KMS-11 (cell line): ENCODE measurements around the gene ZNF516.

Source experiments
- H2AFZ ChIP-seq: fragments of 200-600 bp; sonication (generic); 2 replicates; pipeline ENCODE4 v1.6.1; 2016; ENCODE audit warnings: antibody characterized with exemption, mixed run types, low read depth
- H3K27ac ChIP-seq: fragments of 200-600 bp; sonication (generic); 2 replicates; pipeline ENCODE4 v1.6.1; 2016; ENCODE audit warnings: mild to moderate bottlenecking, mixed run types
- H3K27me3 ChIP-seq: fragments of 200-600 bp; sonication (generic); 2 replicates; pipeline ENCODE4 v1.6.1; 2017; ENCODE audit warnings: mild to moderate bottlenecking, low read depth, mixed run types, moderate library complexity; ENCODE audit not compliant: insufficient read depth
- H3K36me3 ChIP-seq: fragments of 200-600 bp; sonication (generic); 2 replicates; pipeline ENCODE4 v1.6.1; 2017; ENCODE audit warnings: mild to moderate bottlenecking, mixed run types; ENCODE audit not compliant: insufficient read depth
- H3K4me1 ChIP-seq: fragments of 200-600 bp; sonication (generic); 2 replicates; pipeline ENCODE4 v1.6.1; 2016; ENCODE audit warnings: mild to moderate bottlenecking, low read depth, mixed run types; ENCODE audit not compliant: poor library complexity, severe bottlenecking
- H3K4me2 ChIP-seq: fragments of 200-600 bp; sonication (generic); 2 replicates; pipeline ENCODE4 v1.7.0; 2016; ENCODE audit warnings: mild to moderate bottlenecking, mixed run types
- H3K4me3 ChIP-seq: fragments of 200-600 bp; sonication (generic); IDR thresholded peaks from 2 replicates; pipeline ENCODE4 v1.6.1; 2017; ENCODE audit warnings: low read depth, low read length, mixed read lengths; ENCODE audit not compliant: insufficient read depth
- H3K79me2 ChIP-seq: fragments of 200-600 bp; sonication (generic); 2 replicates; pipeline ENCODE4 v1.6.1; 2016; ENCODE audit warnings: low read depth, mixed run types; ENCODE audit not compliant: insufficient read depth
- H3K9ac ChIP-seq: fragments of 200-600 bp; sonication (generic); 2 replicates; pipeline ENCODE4 v1.6.1; 2016; ENCODE audit warnings: mild to moderate bottlenecking, mixed run types
- H4K20me1 ChIP-seq: fragments of 200-600 bp; sonication (generic); 2 replicates; pipeline ENCODE4 v1.6.1; 2016; ENCODE audit warnings: mild to moderate bottlenecking, mixed run types; ENCODE audit not compliant: insufficient read depth
- TF ChIP-seq, protein P1 (sequence below): fragments of 200-600 bp; sonication (generic); conservative IDR thresholded peaks from 2 replicates; pipeline ENCODE4 v1.6.1; 2017; ENCODE audit warnings: low read depth, mild to moderate bottlenecking, antibody characterized with exemption, low read length, moderate library complexity, mixed read lengths

The ZNF516 gene

DNA sequence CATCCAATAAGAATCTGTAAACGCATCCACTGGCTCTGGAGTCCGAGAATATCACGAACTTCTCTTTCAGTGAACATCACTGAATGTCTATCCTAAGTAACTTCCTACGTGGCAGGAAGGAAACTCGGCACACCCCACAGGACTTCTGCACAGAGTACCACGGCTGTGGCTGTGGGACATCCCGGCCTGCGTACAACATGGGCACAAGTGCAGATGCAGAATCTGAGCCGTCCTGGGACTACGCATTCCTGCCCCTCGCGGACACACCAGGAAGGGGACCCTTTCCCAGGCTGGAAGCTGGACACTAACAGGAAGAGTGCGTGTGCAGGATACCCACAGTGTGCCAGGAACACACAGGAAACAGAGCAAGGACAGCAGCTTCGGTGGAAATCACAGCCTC is 60.6 kb downstream of the ZNF516 start:
- no peaks in the 10 kb centered on the region for H4K20me1 ChIP-seq

DNA sequence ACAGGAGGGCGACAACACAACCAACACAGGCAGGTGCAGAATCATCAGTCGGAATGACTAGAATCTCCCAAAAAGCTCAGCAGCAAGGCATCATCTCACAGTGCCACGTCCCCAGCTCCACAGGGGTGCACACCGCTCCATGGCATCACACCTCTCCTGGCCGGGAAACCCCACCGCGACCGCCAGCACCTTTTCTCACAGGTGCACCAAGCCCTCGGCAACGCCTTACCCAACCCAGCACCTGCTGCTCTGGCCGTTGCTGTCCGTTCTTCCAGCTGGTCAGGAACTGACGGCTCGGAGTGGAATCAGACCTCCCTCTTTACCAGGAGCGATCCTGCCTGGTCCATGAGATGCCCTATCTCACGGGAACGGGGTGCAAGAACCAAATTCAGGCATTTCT is 61.3 kb downstream of the ZNF516 start:
- Histone ChIP-seq H3K27ac (no peak overlapping the region), H3K4me1 (no peaks in the 10 kb centered on the region), H3K4me2 (no peak overlapping the region), H3K27me3 (no peaks in the 10 kb centered on the region), H3K79me2 (peaks cover 58% of the 10 kb centered on the region; the same call in 1 of the 2 replicates), H2AFZ (no peak overlapping the region), H3K4me3 (no peak overlapping the region), H4K20me1 (no peaks in the 10 kb centered on the region), H3K36me3 (no peaks in the 10 kb centered on the region; the same call in 1 of the 2 replicates), H3K9ac (no peak overlapping the region)
- TF ChIP-seq, protein P1, sequence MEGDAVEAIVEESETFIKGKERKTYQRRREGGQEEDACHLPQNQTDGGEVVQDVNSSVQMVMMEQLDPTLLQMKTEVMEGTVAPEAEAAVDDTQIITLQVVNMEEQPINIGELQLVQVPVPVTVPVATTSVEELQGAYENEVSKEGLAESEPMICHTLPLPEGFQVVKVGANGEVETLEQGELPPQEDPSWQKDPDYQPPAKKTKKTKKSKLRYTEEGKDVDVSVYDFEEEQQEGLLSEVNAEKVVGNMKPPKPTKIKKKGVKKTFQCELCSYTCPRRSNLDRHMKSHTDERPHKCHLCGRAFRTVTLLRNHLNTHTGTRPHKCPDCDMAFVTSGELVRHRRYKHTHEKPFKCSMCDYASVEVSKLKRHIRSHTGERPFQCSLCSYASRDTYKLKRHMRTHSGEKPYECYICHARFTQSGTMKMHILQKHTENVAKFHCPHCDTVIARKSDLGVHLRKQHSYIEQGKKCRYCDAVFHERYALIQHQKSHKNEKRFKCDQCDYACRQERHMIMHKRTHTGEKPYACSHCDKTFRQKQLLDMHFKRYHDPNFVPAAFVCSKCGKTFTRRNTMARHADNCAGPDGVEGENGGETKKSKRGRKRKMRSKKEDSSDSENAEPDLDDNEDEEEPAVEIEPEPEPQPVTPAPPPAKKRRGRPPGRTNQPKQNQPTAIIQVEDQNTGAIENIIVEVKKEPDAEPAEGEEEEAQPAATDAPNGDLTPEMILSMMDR = no peak

More for the DNA sequence above, 60.6 kb downstream of the ZNF516 start:
- no peak overlapping the region for H2AFZ ChIP-seq
- no peak overlapping the region for H3K27ac ChIP-seq
- no peaks in the 10 kb centered on the region for H3K27me3 ChIP-seq
- H3K4me3 ChIP-seq = no peak overlapping the region
- no peaks in the 10 kb centered on the region; the same call in 1 of the 2 replicates for H3K36me3 ChIP-seq
- H3K9ac ChIP-seq = no peak overlapping the region
- H3K4me1 ChIP-seq = no peaks in the 10 kb centered on the region
- H3K79me2 ChIP-seq = peaks cover 54% of the 10 kb centered on the region; the same call in 1 of the 2 replicates
- no peak overlapping the region for H3K4me2 ChIP-seq
- TF ChIP-seq, protein P1 = no peak

GRCh38 chr18:76432970-76433767 is 61.9 kb downstream of the ZNF516 start:
- peaks cover 58% of the 10 kb centered on the region; the same call in 1 of the 2 replicates for H3K79me2 ChIP-seq
- no peak overlapping the region for H3K4me3 ChIP-seq
- H3K9ac ChIP-seq = no peak overlapping the region
- no peak overlapping the region for H3K4me2 ChIP-seq
- H3K27ac ChIP-seq = no peak overlapping the region
- no peak overlapping the region for H2AFZ ChIP-seq
- H3K36me3 ChIP-seq = no peaks in the 10 kb centered on the region; the same call in 1 of the 2 replicates
- TF ChIP-seq, protein P1 = no peak
- H3K4me1 ChIP-seq = no peaks in the 10 kb centered on the region
- H3K27me3 ChIP-seq = no peaks in the 10 kb centered on the region
- no peaks in the 10 kb centered on the region for H4K20me1 ChIP-seq

GRCh38 chr18:76432274-76432755 is 62.7 kb downstream of the ZNF516 start:
- Histone ChIP-seq H3K4me2 (no peak overlapping the region), H3K4me3 (no peak overlapping the region), H4K20me1 (no peaks in the 10 kb centered on the region), H2AFZ (no peak overlapping the region), H3K27me3 (no peaks in the 10 kb centered on the region), H3K27ac (no peak overlapping the region), H3K36me3 (no peaks in the 10 kb centered on the region; the same call in 1 of the 2 replicates), H3K79me2 (peaks cover 58% of the 10 kb centered on the region; the same call in 1 of the 2 replicates), H3K4me1 (no peaks in the 10 kb centered on the region), H3K9ac (no peak overlapping the region)
- TF ChIP-seq, protein P1 = no peak
